ENCODE measurements around the gene LDLRAP1. TPM values are rescaled to one million over a fixed set of nuclear protein-coding genes. Genes with fewer than 3 reads are reported as not detected.

LDLRAP1 gene
- total and polyA plus RNA-seq, 2 donors (not counting 1 experiment from before 2014, with no cell fraction given): 22.7 to 24.3 TPM

DNA sequence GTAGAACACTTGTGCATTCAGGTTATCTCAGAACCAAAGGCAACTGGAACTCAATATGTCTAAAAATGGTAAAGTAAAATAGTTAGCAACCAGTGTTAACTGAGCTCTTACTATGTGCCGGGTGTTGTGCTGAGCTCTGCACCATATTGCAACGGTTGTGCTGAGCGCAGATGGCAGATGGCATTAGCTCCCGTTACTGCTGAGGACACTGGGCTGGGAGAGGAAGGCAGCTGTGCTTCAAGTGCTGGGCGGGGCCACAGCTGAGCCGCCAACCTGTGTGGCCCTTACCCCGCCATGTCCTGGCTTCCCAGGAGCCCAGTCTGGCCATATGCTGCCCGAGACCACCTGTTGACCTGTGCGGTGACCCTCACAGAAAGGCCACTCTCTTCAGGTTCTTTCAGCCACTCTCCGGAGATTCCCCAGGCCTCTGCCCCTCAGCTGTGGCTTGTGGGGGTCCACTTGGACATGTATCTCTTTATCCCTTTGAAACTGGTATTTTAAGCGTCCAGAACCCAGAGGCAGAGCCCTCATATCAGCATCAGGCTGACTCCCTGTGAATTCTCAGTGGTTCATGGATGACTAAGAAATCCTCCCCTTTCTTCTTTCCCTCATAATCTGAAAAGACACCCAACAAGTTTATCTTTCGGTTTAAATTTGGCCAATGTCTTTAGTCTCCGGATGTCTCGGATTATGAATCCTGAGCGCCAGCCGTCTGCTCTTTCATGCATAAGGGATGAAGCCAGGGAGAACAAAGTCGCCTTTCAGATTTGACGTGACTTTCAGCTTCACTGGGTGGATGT, 26.4 kb downstream of the LDLRAP1 start:
- no peak overlapping the region for H3K4me3 ChIP-seq (ENCODE audit: control extremely low read depth in 1 of 5, extremely low read depth in 1 of 5, insufficient read depth in 1 of 5, low read depth in 2 of 5, low read length in 4 of 5)
- H3K4me1 Mint-ChIP-seq: peaks cover 14% of the 10 kb centered on the region
- CTCF ChIA-PET: interaction anchor here (0.8 kb wide), 1 partner anchor 10 kb away, joined by 3 read pairs; no protein-coding TSS in a partner anchor
- no peak overlapping the region for H3K4me2 ChIP-seq (replicated peaks; ENCODE audit: low read depth, low read length, poor library complexity, severe bottlenecking)
- DNase-seq: no peak
- H3K9me3 Mint-ChIP-seq (ENCODE audit: insufficient read depth): no peaks in the 10 kb centered on the region
- POLR2A ChIA-PET: no interaction called here
- no peak overlapping the region for H3K27ac ChIP-seq (ENCODE audit: low read length in 2 of 2)
- H3K4me1 ChIP-seq (ENCODE audit: control insufficient read depth in 2 of 2, insufficient read depth in 2 of 2, low read length in 2 of 2): peaks cover 8% of the 10 kb centered on the region in 2 donors
- no peak for ATAC-seq (ENCODE audit: low read depth)
- H3K27me3 Mint-ChIP-seq: no peaks in the 10 kb centered on the region
- no peaks in the 10 kb centered on the region for H3K79me2 ChIP-seq (ENCODE audit: control insufficient read depth, insufficient read depth, low read length)
- TF ChIP-seq, protein P1, sequence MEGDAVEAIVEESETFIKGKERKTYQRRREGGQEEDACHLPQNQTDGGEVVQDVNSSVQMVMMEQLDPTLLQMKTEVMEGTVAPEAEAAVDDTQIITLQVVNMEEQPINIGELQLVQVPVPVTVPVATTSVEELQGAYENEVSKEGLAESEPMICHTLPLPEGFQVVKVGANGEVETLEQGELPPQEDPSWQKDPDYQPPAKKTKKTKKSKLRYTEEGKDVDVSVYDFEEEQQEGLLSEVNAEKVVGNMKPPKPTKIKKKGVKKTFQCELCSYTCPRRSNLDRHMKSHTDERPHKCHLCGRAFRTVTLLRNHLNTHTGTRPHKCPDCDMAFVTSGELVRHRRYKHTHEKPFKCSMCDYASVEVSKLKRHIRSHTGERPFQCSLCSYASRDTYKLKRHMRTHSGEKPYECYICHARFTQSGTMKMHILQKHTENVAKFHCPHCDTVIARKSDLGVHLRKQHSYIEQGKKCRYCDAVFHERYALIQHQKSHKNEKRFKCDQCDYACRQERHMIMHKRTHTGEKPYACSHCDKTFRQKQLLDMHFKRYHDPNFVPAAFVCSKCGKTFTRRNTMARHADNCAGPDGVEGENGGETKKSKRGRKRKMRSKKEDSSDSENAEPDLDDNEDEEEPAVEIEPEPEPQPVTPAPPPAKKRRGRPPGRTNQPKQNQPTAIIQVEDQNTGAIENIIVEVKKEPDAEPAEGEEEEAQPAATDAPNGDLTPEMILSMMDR (IDR thresholded peaks at IDR 0.05): no peak
- TF ChIP-seq EZH2 (IDR thresholded peaks at IDR 0.05; ENCODE audit: borderline replicate concordance, insufficient read depth, low read depth, low read length, poor library complexity, severe bottlenecking): no peak
- peaks cover 0 to 9% (median 0%) of the 10 kb centered on the region in 4 experiments for H3K27me3 ChIP-seq (replicated peaks in 1 of 4; ENCODE audit: control extremely low read depth in 1 of 4, control insufficient read depth in 3 of 4, insufficient read depth in 4 of 4, low read length in 3 of 4)
- H3K9ac ChIP-seq (ENCODE audit: low read length): no peak overlapping the region
- H4K20me1 ChIP-seq (ENCODE audit: control insufficient read depth, insufficient read depth, low read length, poor library complexity, severe bottlenecking): no peaks in the 10 kb centered on the region
- H3K36me3 ChIP-seq (replicated peaks in 1 of 2; ENCODE audit: control extremely low read depth in 1 of 2, control insufficient read depth in 1 of 2, extremely low read depth in 1 of 2, insufficient read depth in 2 of 2, low read length in 1 of 2): no peaks in the 10 kb centered on the region
- no peak overlapping the region for H3K4me3 Mint-ChIP-seq
- 96% methylated on average over 16 of the region's 18 CpGs for WGBS (ENCODE audit: insufficient coverage)
- H3K9me3 ChIP-seq (ENCODE audit: control extremely low read depth in 1 of 3, control insufficient read depth in 2 of 3, insufficient read depth in 1 of 3, low read length in 2 of 3): no peaks in the 10 kb centered on the region
- H2AFZ ChIP-seq (ENCODE audit: insufficient read depth, low read depth, low read length, poor library complexity, severe bottlenecking): no peak overlapping the region
- H3K27ac Mint-ChIP-seq: no peak overlapping the region
- intact Hi-C loops (cut with micrococcal nuclease): no loop called here

Measured in B cell (primary cell).